Gastroesophageal sphincter (tissue), 3 donors: ENCODE results near the gene PCDHB14.
"Not testable (repeated sequence)": the region's sequence is repeated elsewhere in the genome, so short reads cannot be mapped to it uniquely, and the experiment has no call there.

Source experiments
- EP300 ChIP-seq: sonication (generic); formaldehyde crosslinking; IDR thresholded peaks from one replicate; pipeline ENCODE4 v1.6.1; 2017; ENCODE audit warnings: antibody characterized with exemption, mild to moderate bottlenecking
- POLR2A ChIP-seq, 2 donors: fragments of 450-650 bp; IDR thresholded peaks; one replicate each; pipeline ENCODE4 v1.6.1; 2017; ENCODE audit warnings: antibody characterized with exemption in 2 of 2, mild to moderate bottlenecking in 2 of 2, moderate library complexity in 1 of 2
- POLR2AphosphoS5 ChIP-seq: sonication (generic); formaldehyde crosslinking; IDR thresholded peaks from one replicate; pipeline ENCODE4 v1.6.1; 2017; ENCODE audit warnings: antibody characterized with exemption
- TF ChIP-seq, protein P1 (sequence below), 4 experiments: fragments of 200-600 bp in 2 of 4; fragments of 450-650 bp in 2 of 4; sonication (generic) in 1 of 4; IDR thresholded peaks; one replicate each; pipeline ENCODE4 v1.5.1; 2017 to 2019; ENCODE audit warnings: antibody characterized with exemption in 4 of 4, mild to moderate bottlenecking in 2 of 4, moderate library complexity in 2 of 4

- TF ChIP-seq, protein P1, sequence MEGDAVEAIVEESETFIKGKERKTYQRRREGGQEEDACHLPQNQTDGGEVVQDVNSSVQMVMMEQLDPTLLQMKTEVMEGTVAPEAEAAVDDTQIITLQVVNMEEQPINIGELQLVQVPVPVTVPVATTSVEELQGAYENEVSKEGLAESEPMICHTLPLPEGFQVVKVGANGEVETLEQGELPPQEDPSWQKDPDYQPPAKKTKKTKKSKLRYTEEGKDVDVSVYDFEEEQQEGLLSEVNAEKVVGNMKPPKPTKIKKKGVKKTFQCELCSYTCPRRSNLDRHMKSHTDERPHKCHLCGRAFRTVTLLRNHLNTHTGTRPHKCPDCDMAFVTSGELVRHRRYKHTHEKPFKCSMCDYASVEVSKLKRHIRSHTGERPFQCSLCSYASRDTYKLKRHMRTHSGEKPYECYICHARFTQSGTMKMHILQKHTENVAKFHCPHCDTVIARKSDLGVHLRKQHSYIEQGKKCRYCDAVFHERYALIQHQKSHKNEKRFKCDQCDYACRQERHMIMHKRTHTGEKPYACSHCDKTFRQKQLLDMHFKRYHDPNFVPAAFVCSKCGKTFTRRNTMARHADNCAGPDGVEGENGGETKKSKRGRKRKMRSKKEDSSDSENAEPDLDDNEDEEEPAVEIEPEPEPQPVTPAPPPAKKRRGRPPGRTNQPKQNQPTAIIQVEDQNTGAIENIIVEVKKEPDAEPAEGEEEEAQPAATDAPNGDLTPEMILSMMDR (IDR thresholded peaks at IDR 0.05): not testable (repeated sequence)
- TF ChIP-seq EP300; POLR2A (IDR thresholded peaks at IDR 0.05); POLR2AphosphoS5: not testable (repeated sequence)
Observed at GRCh38 chr5:141210281-141210680, 12.9 kb upstream of the PCDHB14 start.
